ENCODE results near the gene TMEM63C.

DNA sequence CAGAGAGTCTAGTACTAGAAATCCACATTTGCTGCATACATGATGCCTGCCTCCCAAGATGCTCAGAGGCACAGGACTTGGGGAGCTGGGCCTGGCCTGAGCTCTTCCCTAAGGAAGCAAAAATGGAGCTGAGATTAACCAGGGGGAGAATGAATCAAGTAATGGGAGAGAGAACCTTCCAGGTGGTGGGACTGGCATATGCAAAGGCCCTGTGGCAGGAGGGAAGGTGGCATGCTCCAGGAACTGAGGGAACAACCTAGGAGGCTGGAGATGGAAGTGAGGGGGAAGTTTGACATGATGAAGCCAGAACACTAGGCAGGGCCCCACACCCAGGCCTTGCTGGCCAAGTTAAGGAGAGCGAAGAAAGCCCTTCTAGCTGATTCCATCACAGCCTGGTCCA lies 23.3 kb downstream of the TMEM63C start:
- TF ChIP-seq, protein P1, sequence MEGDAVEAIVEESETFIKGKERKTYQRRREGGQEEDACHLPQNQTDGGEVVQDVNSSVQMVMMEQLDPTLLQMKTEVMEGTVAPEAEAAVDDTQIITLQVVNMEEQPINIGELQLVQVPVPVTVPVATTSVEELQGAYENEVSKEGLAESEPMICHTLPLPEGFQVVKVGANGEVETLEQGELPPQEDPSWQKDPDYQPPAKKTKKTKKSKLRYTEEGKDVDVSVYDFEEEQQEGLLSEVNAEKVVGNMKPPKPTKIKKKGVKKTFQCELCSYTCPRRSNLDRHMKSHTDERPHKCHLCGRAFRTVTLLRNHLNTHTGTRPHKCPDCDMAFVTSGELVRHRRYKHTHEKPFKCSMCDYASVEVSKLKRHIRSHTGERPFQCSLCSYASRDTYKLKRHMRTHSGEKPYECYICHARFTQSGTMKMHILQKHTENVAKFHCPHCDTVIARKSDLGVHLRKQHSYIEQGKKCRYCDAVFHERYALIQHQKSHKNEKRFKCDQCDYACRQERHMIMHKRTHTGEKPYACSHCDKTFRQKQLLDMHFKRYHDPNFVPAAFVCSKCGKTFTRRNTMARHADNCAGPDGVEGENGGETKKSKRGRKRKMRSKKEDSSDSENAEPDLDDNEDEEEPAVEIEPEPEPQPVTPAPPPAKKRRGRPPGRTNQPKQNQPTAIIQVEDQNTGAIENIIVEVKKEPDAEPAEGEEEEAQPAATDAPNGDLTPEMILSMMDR (IDR thresholded peaks at IDR 0.05): no peak
- no peak for TF ChIP-seq POLR2A (IDR thresholded peaks at IDR 0.05)
